CD4-positive, alpha-beta memory T cell (primary cell): ENCODE results near the gene LPAR3. TPM values are rescaled to one million over a fixed set of nuclear protein-coding genes. Genes with fewer than 3 reads are reported as not detected.
A peak's percentile ranks its signal among the peaks of the same experiment; 100 is the strongest.

Source experiments
- CTCF ChIA-PET: fragments of 350-600 bp; sonication (Branson Sonifier 250); formaldehyde crosslinking; loops from one replicate; lab custom pipeline; 2021; ENCODE audit warnings: inconsistent platforms; ENCODE audit not compliant: partially characterized antibody; lab: Charles Lee
- POLR2A ChIA-PET: fragments of 350-600 bp; sonication (Branson Sonifier 250); formaldehyde crosslinking; loops from one replicate; lab custom pipeline; 2021; ENCODE audit not compliant: partially characterized antibody; lab: Charles Lee
- DNase-seq, 5 donors: peaks; one replicate each; pipeline versions ENCODE4 v3.0.0 to v3.0.0-alpha.2; 2020 to 2022; ENCODE audit warnings: mixed read lengths in 1 of 5
- H3K27ac ChIP-seq: one replicate; pipeline ENCODE4 v1.7.0; 2013; ENCODE audit warnings: low read depth, low read length
- H3K27me3 ChIP-seq: 2 replicates; pipeline ENCODE4 v1.7.0; 2013; ENCODE audit warnings: mild to moderate bottlenecking, low read length, moderate library complexity; ENCODE audit not compliant: insufficient read depth
- H3K36me3 ChIP-seq: 2 replicates; pipeline ENCODE4 v1.7.0; 2013; ENCODE audit warnings: mild to moderate bottlenecking, low read length, moderate library complexity; ENCODE audit not compliant: insufficient read depth
- H3K4me1 ChIP-seq: 2 replicates; pipeline ENCODE4 v1.7.0; 2013; ENCODE audit warnings: mild to moderate bottlenecking, low read length, moderate library complexity; ENCODE audit not compliant: insufficient read depth
- H3K4me3 ChIP-seq, 2 donors: one replicate each; pipeline ENCODE4 v1.7.0; 2013; ENCODE audit warnings: low read length in 2 of 2, mild to moderate bottlenecking in 1 of 2
- H3K9me3 ChIP-seq, 2 donors: one replicate each; pipeline ENCODE4 v1.7.0; 2013; ENCODE audit warnings: low read length in 2 of 2, control low read depth in 1 of 2; ENCODE audit not compliant: control insufficient read depth in 1 of 2
- H3K27ac Mint-ChIP-seq, 7 donors: one replicate each; pipeline ENCODE4 v1.8.0; 2020 to 2021; ENCODE audit warnings: mixed read lengths in 7 of 7, mild to moderate bottlenecking in 6 of 7, inconsistent platforms in 3 of 7, moderate library complexity in 3 of 7
- H3K27me3 Mint-ChIP-seq, 2 donors: one replicate each; pipeline ENCODE4 v1.8.0; 2020 to 2021; ENCODE audit warnings: mixed read lengths in 2 of 2
- H3K36me3 Mint-ChIP-seq, 2 donors: one replicate each; pipeline ENCODE4 v1.8.0; 2020 to 2021; ENCODE audit warnings: mixed read lengths in 2 of 2, inconsistent platforms in 1 of 2, mild to moderate bottlenecking in 1 of 2
- H3K4me1 Mint-ChIP-seq, 4 donors: one replicate each; pipeline ENCODE4 v1.8.0; 2020 to 2021; ENCODE audit warnings: mixed read lengths in 4 of 4, mild to moderate bottlenecking in 1 of 4
- H3K4me3 Mint-ChIP-seq, 8 donors: one replicate each; pipeline ENCODE4 v1.8.0; 2020 to 2021; ENCODE audit warnings: mixed read lengths in 8 of 8, mild to moderate bottlenecking in 7 of 8, moderate library complexity in 6 of 8, inconsistent platforms in 3 of 8
- H3K9me3 Mint-ChIP-seq, 8 donors: one replicate each; pipeline ENCODE4 v1.8.0; 2020 to 2021; ENCODE audit warnings: mixed read lengths in 8 of 8, mild to moderate bottlenecking in 5 of 8, inconsistent platforms in 3 of 8, moderate library complexity in 1 of 8
- intact Hi-C: fragments of 100-400 bp; cut with micrococcal nuclease; formaldehyde crosslinking; loops from one replicate; pipeline ENCODE4 v1.15.1; 2023
- polyA plus RNA-seq, 2 donors: library from polyadenylated mRNA; unstranded; fragments of 300-500 nt; fragmentation: Illumina TruSeq; gene quantifications; one replicate each; pipeline ENCODE4 v1.2.3, GENCODE V29; 2021
- total RNA-seq, 2 experiments: library from RNA; stranded (reverse); gene quantifications; one replicate each; pipeline ENCODE4 v1.2.3, GENCODE V29; 2021

The LPAR3 gene
- total and polyA plus RNA-seq, 4 experiments from 2014 or later, result 2.4 to 4.1 (median 3.1) TPM

DNA sequence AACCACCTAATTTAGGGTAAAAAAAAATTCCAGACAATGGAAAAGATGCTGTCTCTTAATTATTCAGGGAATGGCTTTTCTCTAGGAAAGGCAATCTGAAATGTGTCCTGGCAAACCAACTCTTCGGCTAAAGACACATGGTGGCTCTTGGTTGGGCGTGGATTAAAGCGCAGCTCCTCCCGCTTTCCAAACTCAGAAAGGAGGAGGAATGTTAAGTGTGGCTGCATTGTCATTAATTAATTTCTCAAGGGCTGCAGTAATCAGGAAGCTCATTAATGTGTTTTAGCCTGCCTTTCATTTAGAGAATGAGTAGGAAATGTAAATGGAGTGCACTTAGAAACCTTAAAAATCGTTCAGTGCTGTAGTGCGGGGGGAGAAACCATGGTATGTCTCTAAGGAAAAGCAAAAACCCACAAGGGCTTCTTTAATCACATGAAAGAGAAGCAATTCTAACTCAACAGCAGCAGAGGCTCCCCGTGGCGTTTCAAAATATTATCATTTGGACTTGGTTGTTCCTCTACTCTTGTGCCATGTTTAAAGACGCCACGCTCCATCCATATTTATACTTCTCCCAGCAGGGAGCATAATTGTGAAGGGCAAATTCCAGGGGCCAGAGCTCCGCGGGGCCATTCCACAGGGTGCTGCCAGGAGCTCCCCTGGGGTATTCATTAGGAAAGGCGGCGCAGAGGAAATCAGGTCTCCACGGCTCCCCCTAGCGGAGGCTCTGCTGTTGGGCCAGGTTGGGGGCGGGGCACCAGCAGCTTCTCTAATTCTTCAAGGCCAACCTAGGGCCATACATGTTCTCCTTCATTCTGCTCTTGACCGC lies 110.8 kb downstream of the LPAR3 start:
- Mint-ChIP-seq H3K27me3 (peaks cover 0 to 2% of the 10 kb centered on the region in 2 donors), H3K4me3 (peak overlapping the region; percentile 77 to 93 (median 87))

DNA sequence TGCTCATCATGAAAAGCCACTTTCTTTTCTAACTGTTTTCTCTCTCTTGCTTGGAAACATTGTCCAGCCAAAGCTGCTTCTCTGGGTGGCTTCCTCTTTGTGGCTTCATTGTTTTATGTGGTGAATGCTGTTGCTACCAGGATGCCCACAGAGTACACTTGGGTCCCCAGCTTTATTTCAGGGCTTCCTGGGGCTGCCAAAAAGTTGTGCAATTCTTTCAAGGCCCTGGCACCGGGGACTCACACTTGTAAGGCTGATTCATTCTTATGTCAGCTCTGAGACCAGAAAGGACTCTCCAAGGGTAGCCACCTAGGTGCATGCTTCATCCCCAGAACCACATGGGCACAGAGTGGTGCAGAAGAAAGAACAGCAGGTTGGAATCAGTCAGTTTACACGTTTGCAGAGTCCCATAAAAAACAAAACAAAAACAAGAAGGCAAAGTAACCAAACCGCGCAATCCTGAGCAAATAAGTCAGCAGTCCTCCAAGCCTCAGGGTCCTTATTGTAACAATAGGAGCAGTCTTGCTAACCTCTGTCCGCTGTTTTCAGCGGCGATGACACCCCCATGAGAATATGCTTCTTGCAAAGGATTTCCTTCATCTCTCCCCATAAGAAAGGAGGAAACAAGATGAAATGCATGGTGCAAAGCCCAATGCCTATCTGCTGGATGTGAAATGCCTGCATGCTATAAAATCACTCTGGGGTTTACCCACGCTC lies 112.8 kb downstream of the LPAR3 start:
- Mint-ChIP-seq H3K4me1 (peaks cover 8 to 32% (median 22%) of the 10 kb centered on the region in 4 donors), H3K9me3 (peaks cover 0 to 4% (median 0%) of the 10 kb centered on the region in 8 donors), H3K4me3 (peak overlapping the region in 4 of 8 donors; percentile 2 to 55 (median 43)), H3K27ac (peak overlapping the region in 2 of 7 donors; percentile 29 to 86), H3K27me3 (peaks cover 0 to 2% of the 10 kb centered on the region in 2 donors), H3K36me3 (no peaks in the 10 kb centered on the region)
- Histone ChIP-seq H3K36me3 (no peaks in the 10 kb centered on the region), H3K4me1 (peaks cover 9% of the 10 kb centered on the region), H3K27ac (no peak overlapping the region), H3K27me3 (no peaks in the 10 kb centered on the region), H3K4me3 (no peak overlapping the region), H3K9me3 (no peaks in the 10 kb centered on the region)
- ChIA-PET POLR2A (no interaction called here), CTCF (interaction anchor here (1.3 to 3.1 kb wide), 2 partner anchors 27 to 163 kb away, joined by 3 to 12 read pairs; no protein-coding TSS in a partner anchor)
- DNase-seq, result peak in 4 of 5 donors; percentile 10 to 22 (median 16)
- intact Hi-C loops, result loop anchor here (5.0 to 10.0 kb wide), 2 partner anchors 82 to 495 kb away; partner anchors contain the start of gene BCL10

More for the DNA sequence above, 110.8 kb downstream of the LPAR3 start:
- ChIA-PET POLR2A (interaction anchor here (1.5 kb wide), 1 partner anchor 10 kb away, joined by 3 read pairs; no protein-coding TSS in a partner anchor), CTCF (interaction anchor here (0.6 to 5.1 kb wide), 41 partner anchors 9 to 854 kb away, joined by 3 to 56 read pairs (median 4); partner anchors contain the start of gene PRKACB)
- H3K4me3 ChIP-seq, result peak overlapping the region in 1 of 2 donors; percentile 28
- peak; percentile 71 to 78 (median 75) for DNase-seq
- peak overlapping the region in 5 of 7 donors; percentile 7 to 82 (median 28) for H3K27ac Mint-ChIP-seq
- H3K36me3 Mint-ChIP-seq, result no peaks in the 10 kb centered on the region
- H3K4me1 ChIP-seq, result peaks cover 9% of the 10 kb centered on the region
- no peaks in the 10 kb centered on the region for H3K27me3 ChIP-seq
- H3K9me3 Mint-ChIP-seq, result peaks cover 0 to 4% (median 0%) of the 10 kb centered on the region in 8 donors
- no peaks in the 10 kb centered on the region for H3K36me3 ChIP-seq
- intact Hi-C loops, result loop anchor here (1.0 to 10.0 kb wide), 3 partner anchors 80 to 493 kb away; partner anchors contain the start of gene BCL10
- H3K4me1 Mint-ChIP-seq, result peaks cover 8 to 32% (median 22%) of the 10 kb centered on the region in 4 donors
- H3K9me3 ChIP-seq, result no peaks in the 10 kb centered on the region
- H3K27ac ChIP-seq, result no peak overlapping the region

DNA sequence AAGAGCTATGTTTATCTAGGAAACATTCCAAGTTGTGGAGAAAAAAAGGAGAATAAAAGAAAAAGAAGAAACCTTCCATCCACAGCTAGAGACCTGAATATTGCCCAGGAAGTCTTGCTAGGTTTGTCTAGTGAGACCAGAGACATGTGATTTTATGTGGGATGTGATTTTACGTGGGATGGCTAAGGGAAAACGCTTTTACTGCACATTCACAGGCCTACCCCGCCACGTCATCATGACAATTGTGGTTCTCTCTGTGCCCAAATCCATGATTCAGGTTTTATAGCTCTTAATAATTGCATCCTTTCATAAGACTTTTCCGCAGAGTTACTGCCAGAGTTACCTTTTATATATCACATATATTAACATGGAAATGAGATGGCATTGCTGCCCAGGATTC lies 116.4 kb downstream of the LPAR3 start:
- peaks cover 9% of the 10 kb centered on the region for H3K4me1 ChIP-seq
- CTCF ChIA-PET, result interaction anchor here (0.9 to 3.6 kb wide), 8 partner anchors 9 to 343 kb away, joined by 3 to 15 read pairs (median 4); no protein-coding TSS in a partner anchor
- H3K27me3 ChIP-seq, result no peaks in the 10 kb centered on the region
- no peaks in the 10 kb centered on the region for H3K36me3 ChIP-seq
- no peaks in the 10 kb centered on the region for H3K9me3 ChIP-seq
- H3K4me3 ChIP-seq, result no peak overlapping the region
- peaks cover 5 to 26% (median 14%) of the 10 kb centered on the region in 4 donors for H3K4me1 Mint-ChIP-seq
- peaks cover 2 to 4% of the 10 kb centered on the region in 2 donors for H3K27me3 Mint-ChIP-seq
- peaks cover 0 to 4% (median 0%) of the 10 kb centered on the region in 8 donors for H3K9me3 Mint-ChIP-seq
- DNase-seq, result no peak
- no peaks in the 10 kb centered on the region for H3K36me3 Mint-ChIP-seq
- intact Hi-C loops, result no loop called here
- no peak overlapping the region for H3K27ac ChIP-seq
- POLR2A ChIA-PET, result no interaction called here
- no peak overlapping the region for H3K27ac Mint-ChIP-seq
- no peak overlapping the region for H3K4me3 Mint-ChIP-seq

DNA sequence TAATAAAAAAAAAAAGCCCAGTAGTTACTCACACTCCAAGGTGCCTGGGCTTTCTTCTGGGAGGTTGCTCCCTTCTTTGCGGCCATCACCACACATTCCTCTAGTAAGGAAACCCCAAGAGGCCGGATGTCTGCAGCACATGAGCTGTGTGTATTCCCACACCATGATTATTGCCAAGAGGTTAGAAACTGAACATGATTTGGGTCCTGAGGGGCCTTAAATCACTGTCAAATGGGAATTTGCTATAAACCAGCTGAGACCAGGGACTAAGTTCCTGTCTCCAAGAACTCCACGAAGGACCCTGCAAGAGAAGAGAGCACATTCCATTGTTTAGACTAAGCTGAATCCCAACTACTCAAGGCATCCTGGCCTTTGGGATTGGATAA lies 117.5 kb downstream of the LPAR3 start:
- H3K4me1 ChIP-seq, result peaks cover 9% of the 10 kb centered on the region
- intact Hi-C loops, result no loop called here
- Mint-ChIP-seq H3K27ac (no peak overlapping the region), H3K36me3 (no peaks in the 10 kb centered on the region), H3K9me3 (peaks cover 0 to 2% (median 0%) of the 10 kb centered on the region in 8 donors), H3K27me3 (peaks cover 0 to 4% of the 10 kb centered on the region in 2 donors), H3K4me3 (no peak overlapping the region), H3K4me1 (peaks cover 4 to 20% (median 12%) of the 10 kb centered on the region in 4 donors)
- CTCF ChIA-PET, result interaction anchor here (0.8 to 3.6 kb wide), 4 partner anchors 9 to 22 kb away, joined by 3 to 15 read pairs (median 4); no protein-coding TSS in a partner anchor
- H3K27ac ChIP-seq, result no peak overlapping the region
- POLR2A ChIA-PET, result no interaction called here
- H3K9me3 ChIP-seq, result no peaks in the 10 kb centered on the region
- H3K27me3 ChIP-seq, result no peaks in the 10 kb centered on the region
- H3K36me3 ChIP-seq, result no peaks in the 10 kb centered on the region
- H3K4me3 ChIP-seq, result no peak overlapping the region
- DNase-seq, result no peak

DNA sequence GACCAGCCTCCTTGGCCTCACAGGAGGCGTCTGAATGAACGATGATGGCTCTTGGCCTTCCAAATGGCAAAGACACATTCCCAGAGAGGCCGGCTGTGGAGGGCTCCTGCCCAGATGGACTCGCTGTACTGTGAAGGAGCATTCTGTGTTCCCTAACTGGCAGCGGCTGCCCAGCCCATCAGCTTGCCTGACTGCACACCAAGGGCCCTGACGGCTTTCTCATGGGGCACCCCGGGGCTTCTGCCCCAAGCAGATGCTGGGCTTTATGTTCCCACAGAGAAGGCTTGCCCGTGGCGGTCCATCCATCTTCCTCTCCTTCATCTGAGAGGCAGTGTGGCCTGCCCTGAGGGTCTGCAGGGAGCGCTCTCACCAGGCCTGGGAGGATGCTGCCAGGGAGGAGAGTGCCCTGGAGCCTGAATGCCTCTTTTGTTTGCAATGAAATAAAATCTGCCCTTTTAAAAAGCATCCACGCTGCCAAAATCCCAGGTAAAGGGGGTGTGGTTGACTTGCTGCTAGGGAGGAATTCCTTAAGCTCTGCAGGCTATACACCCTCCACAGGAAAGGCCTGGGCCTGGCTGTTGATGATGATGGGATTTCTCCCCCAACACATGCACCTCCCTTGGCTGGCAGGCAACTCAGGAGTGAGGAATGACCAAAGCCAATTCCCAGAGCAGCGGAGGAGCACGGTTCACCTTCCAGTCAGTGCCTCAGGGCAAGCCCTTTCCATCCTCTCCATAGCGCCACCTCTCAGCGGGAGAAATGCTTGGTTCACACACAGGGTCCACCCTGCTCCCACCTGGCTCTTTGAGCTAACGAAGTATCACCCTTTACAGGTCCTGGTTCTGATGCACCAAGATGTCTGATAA lies 118.1 kb downstream of the LPAR3 start:
- Mint-ChIP-seq H3K27me3 (peaks cover 3 to 7% of the 10 kb centered on the region in 2 donors), H3K4me1 (peaks cover under 1 to 13% (median 7%) of the 10 kb centered on the region in 4 donors), H3K4me3 (no peak overlapping the region), H3K9me3 (peaks cover 0 to 2% (median 0%) of the 10 kb centered on the region in 8 donors), H3K27ac (no peak overlapping the region), H3K36me3 (no peaks in the 10 kb centered on the region)
- H3K4me3 ChIP-seq, result no peak overlapping the region
- CTCF ChIA-PET, result interaction anchor here (1.2 to 3.6 kb wide), 3 partner anchors 9 to 21 kb away, joined by 3 to 56 read pairs (median 4); no protein-coding TSS in a partner anchor
- H3K36me3 ChIP-seq, result no peaks in the 10 kb centered on the region
- no peaks in the 10 kb centered on the region for H3K9me3 ChIP-seq
- POLR2A ChIA-PET, result no interaction called here
- H3K27ac ChIP-seq, result no peak overlapping the region
- peaks cover 5% of the 10 kb centered on the region for H3K4me1 ChIP-seq
- intact Hi-C loops, result no loop called here
- H3K27me3 ChIP-seq, result no peaks in the 10 kb centered on the region
- DNase-seq, result no peak

DNA sequence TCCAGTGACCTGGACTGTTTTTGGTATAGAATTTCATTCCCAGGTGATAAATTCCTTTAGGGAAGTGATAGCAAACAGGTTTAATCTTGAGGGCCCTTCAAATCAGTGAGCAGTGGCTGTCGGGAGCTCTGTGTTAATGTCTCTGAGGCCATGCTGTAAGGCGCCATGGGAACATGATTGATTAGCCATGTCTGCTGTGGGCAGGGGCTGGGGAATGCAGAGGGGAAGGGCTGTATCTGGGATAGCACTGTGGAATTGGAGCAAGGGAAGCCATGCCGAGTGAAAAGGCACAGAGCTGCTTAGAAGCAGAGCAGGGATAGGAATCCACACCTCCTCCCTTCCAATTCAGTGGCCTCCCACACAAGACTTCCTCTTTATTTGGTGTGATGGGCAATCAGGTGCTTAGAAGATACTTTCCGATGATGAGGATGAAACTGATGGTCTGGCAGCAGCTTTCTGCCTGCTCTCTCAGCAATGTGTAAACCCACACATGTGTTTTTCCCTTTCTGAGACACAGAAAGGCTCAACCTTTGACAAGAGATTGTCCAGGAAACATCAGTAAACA lies 119.0 kb downstream of the LPAR3 start:
- Mint-ChIP-seq H3K27me3 (peaks cover 3 to 7% of the 10 kb centered on the region in 2 donors), H3K9me3 (peaks cover 0 to 2% (median 0%) of the 10 kb centered on the region in 8 donors), H3K4me1 (peaks cover 0 to 5% (median 2%) of the 10 kb centered on the region in 4 donors), H3K4me3 (no peak overlapping the region), H3K27ac (no peak overlapping the region), H3K36me3 (no peaks in the 10 kb centered on the region)
- intact Hi-C loops, result no loop called here
- ChIA-PET POLR2A (no interaction called here), CTCF (interaction anchor here (1.5 to 4.3 kb wide), 4 partner anchors 10 to 627 kb away, joined by 3 to 56 read pairs (median 24); no protein-coding TSS in a partner anchor)
- H3K4me3 ChIP-seq, result no peak overlapping the region
- no peak overlapping the region for H3K27ac ChIP-seq
- H3K27me3 ChIP-seq, result no peaks in the 10 kb centered on the region
- H3K36me3 ChIP-seq, result no peaks in the 10 kb centered on the region
- H3K4me1 ChIP-seq, result no peaks in the 10 kb centered on the region
- H3K9me3 ChIP-seq, result no peaks in the 10 kb centered on the region
- DNase-seq, result no peak
